Measurements from ENCODE around the gene DOCK10.

DNA sequence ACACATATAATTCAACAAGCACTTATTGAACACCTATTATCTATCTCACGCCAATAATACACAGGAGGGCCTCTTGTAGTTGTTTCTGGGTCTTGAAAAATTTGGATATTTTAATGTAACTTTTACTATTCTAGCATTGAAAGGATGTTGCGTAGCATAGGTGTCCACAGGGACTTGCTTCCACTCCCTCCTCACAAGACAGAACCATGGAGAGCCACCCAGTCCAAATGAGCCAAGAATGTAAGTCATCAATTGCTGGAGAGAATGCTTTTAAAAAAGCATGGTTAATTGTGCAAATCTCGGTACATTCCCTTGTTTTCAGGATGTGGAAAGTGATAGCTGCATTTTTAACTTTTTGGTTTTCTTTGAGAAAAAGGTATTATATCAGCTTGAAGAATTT, 46.8 kb downstream of the DOCK10 start:
- no peak for TF ChIP-seq CCNT2 (IDR thresholded peaks at IDR 0.05; ENCODE audit: borderline replicate concordance, extremely low read depth, insufficient read length, low read depth, low read length)
- TF ChIP-seq TAF1 (IDR thresholded peaks at IDR 0.05; ENCODE audit: control insufficient read depth, extremely low read depth, insufficient read depth, low read length, severe bottlenecking), result no peak

All from K562 (cell line).